Uterus (tissue), 4 donors: ENCODE results near the gene IGFL4. TPM values are rescaled to one million over a fixed set of nuclear protein-coding genes. Genes with fewer than 3 reads are reported as not detected.

Experiments used
- DNase-seq, 2 donors: peaks; one replicate each; pipeline ENCODE4 v3.0.0-alpha.2; 2019 to 2020
- H3K27ac ChIP-seq, 2 donors: fragments of 200-600 bp; sonication (generic); 1 replicate in 1 of 2; 2 replicates in 1 of 2; pipeline ENCODE4 v1.5.1; 2016 to 2018
- H3K27me3 ChIP-seq, 2 donors: fragments of 200-600 bp; sonication (generic); one replicate each; pipeline ENCODE4 v1.5.1; 2018 to 2019; ENCODE audit warnings: control low read depth in 1 of 2
- H3K36me3 ChIP-seq, 2 donors: fragments of 200-600 bp; sonication (generic); one replicate each; pipeline ENCODE4 v1.5.1; 2019; ENCODE audit warnings: control low read depth in 1 of 2
- H3K4me1 ChIP-seq, 2 donors: fragments of 200-600 bp; sonication (generic); one replicate each; pipeline ENCODE4 v1.5.1; 2018 to 2019; ENCODE audit warnings: control low read depth in 1 of 2
- H3K4me3 ChIP-seq, 2 donors: fragments of 200-600 bp; sonication (generic); 1 replicate in 1 of 2; 2 replicates in 1 of 2; pipeline ENCODE4 v1.5.1; 2018 to 2019; ENCODE audit warnings: mild to moderate bottlenecking in 1 of 2
- H3K9me3 ChIP-seq, 2 donors: fragments of 200-600 bp; sonication (generic); one replicate each; pipeline ENCODE4 v1.5.1; 2019; ENCODE audit warnings: control low read depth in 1 of 2
- CTCF ChIP-seq, 4 experiments: fragments of 200-600 bp in 2 of 4; fragments of 450-650 bp in 2 of 4; sonication (generic) in 2 of 4; IDR thresholded peaks; one replicate each; pipeline ENCODE4 v1.5.1; 2016 to 2019; ENCODE audit warnings: antibody characterized with exemption in 4 of 4, mild to moderate bottlenecking in 2 of 4, moderate library complexity in 1 of 4
- POLR2A ChIP-seq, 2 donors: fragments of 450-650 bp; IDR thresholded peaks; one replicate each; pipeline ENCODE4 v1.6.1; 2016; ENCODE audit warnings: antibody characterized with exemption in 2 of 2, mild to moderate bottlenecking in 1 of 2, moderate library complexity in 1 of 2
- intact Hi-C: fragments of 100-400 bp; cut with DNase I; formaldehyde crosslinking; loops from one replicate; pipeline ENCODE4 v1.15.1; 2023; ENCODE audit warnings: low total_unique reads
- total RNA-seq, 4 donors: library from RNA; depleted of rRNA in 3 of 4; stranded (reverse); fragments of >200 nt in 3 of 4; gene quantifications; one replicate each; pipeline versions ENCODE4 v1.1.0 to v1.2.4, GENCODE V29; 2014 to 2023
- donor health status: DM: yes; HTN: yes; CAD: no.

The IGFL4 gene
- total RNA-seq, 4 donors from 2014 or later, result not detected

- no peaks in the 10 kb centered on the region for H3K4me1 ChIP-seq
- no peak overlapping the region for H3K27ac ChIP-seq
- intact Hi-C loops, result no loop called here
- no peak for TF ChIP-seq POLR2A (IDR thresholded peaks at IDR 0.05)
- no peak for TF ChIP-seq CTCF (IDR thresholded peaks at IDR 0.05)
- no peak for DNase-seq
- no peak overlapping the region for H3K4me3 ChIP-seq
- H3K9me3 ChIP-seq, result no peaks in the 10 kb centered on the region
- H3K27me3 ChIP-seq, result no peaks in the 10 kb centered on the region
- no peaks in the 10 kb centered on the region for H3K36me3 ChIP-seq
Observed at GRCh38 chr19:46006411-46006810, 34.4 kb downstream of the IGFL4 start.

GRCh38 chr19:46002678-46003275 lies 38.0 kb downstream of the IGFL4 start:
- DNase-seq, result no peak
- Histone ChIP-seq H3K27me3 (no peaks in the 10 kb centered on the region), H3K27ac (no peak overlapping the region), H3K4me1 (peaks cover 0 to 7% of the 10 kb centered on the region in 2 donors), H3K9me3 (no peaks in the 10 kb centered on the region), H3K36me3 (no peaks in the 10 kb centered on the region), H3K4me3 (no peak overlapping the region)
- no peak for TF ChIP-seq CTCF (IDR thresholded peaks at IDR 0.05)
- no peak for TF ChIP-seq POLR2A (IDR thresholded peaks at IDR 0.05)
- intact Hi-C loops, result no loop called here

- no peaks in the 10 kb centered on the region for H3K9me3 ChIP-seq
- intact Hi-C loops, result no loop called here
- H3K4me1 ChIP-seq, result peaks cover 0 to 7% of the 10 kb centered on the region in 2 donors
- H3K36me3 ChIP-seq, result no peaks in the 10 kb centered on the region
- H3K4me3 ChIP-seq, result no peak overlapping the region
- no peak for DNase-seq
- H3K27me3 ChIP-seq, result no peaks in the 10 kb centered on the region
- no peak for TF ChIP-seq POLR2A (IDR thresholded peaks at IDR 0.05)
- TF ChIP-seq CTCF (IDR thresholded peaks at IDR 0.05), result no peak
- no peak overlapping the region for H3K27ac ChIP-seq
Observed at GRCh38 chr19:46000491-46001246, 40.1 kb downstream of the IGFL4 start.

- intact Hi-C loops, result no loop called here
- no peaks in the 10 kb centered on the region for H3K36me3 ChIP-seq
- H3K4me3 ChIP-seq, result no peak overlapping the region
- TF ChIP-seq CTCF (IDR thresholded peaks at IDR 0.05) (no peak), POLR2A (IDR thresholded peaks at IDR 0.05) (no peak)
- H3K9me3 ChIP-seq, result no peaks in the 10 kb centered on the region
- H3K27me3 ChIP-seq, result no peaks in the 10 kb centered on the region
- H3K4me1 ChIP-seq, result peaks cover 0 to 7% of the 10 kb centered on the region in 2 donors
- peak in 1 of 2 donors; percentile 49 for DNase-seq
- H3K27ac ChIP-seq, result no peak overlapping the region
Observed at GRCh38 chr19:45999653-46000121, 41.1 kb downstream of the IGFL4 start.

- Histone ChIP-seq H3K27me3 (no peaks in the 10 kb centered on the region), H3K36me3 (no peaks in the 10 kb centered on the region), H3K27ac (no peak overlapping the region), H3K4me1 (peaks cover 0 to 7% of the 10 kb centered on the region in 2 donors), H3K9me3 (no peaks in the 10 kb centered on the region), H3K4me3 (no peak overlapping the region)
- TF ChIP-seq CTCF (IDR thresholded peaks at IDR 0.05) (no peak), POLR2A (IDR thresholded peaks at IDR 0.05) (no peak)
- DNase-seq, result no peak
- intact Hi-C loops, result no loop called here
Observed at GRCh38 chr19:45998834-45999233, 42.0 kb downstream of the IGFL4 start.
